GM21737 (cell line): Measurements from ENCODE around the gene MUC5AC.
"Not testable (repeated sequence)": the region's sequence is repeated elsewhere in the genome, so short reads cannot be mapped to it uniquely, and the experiment has no call there.

Experiments
- ATAC-seq: cut with Tn5 transposase; IDR thresholded peaks from one replicate; pipeline ENCODE4 v1.9.1; 2021; ENCODE audit warnings: mild to moderate bottlenecking, moderate library complexity; ENCODE audit not compliant: unreplicated experiment

Gene MUC5AC

GRCh38 chr11:1176224-1177019, 18.7 kb downstream of the MUC5AC start:
- ATAC-seq = no peak

GRCh38 chr11:1177020-1177770, 19.4 kb downstream of the MUC5AC start:
- ATAC-seq = no peak

- no peak for ATAC-seq
These were observed 20.0 kb downstream of the MUC5AC start for GRCh38 chr11:1177771-1178090.

- ATAC-seq = no peak
These were observed 20.6 kb downstream of the MUC5AC start for GRCh38 chr11:1178201-1178885.

GRCh38 chr11:1178906-1179305, 21.2 kb downstream of the MUC5AC start:
- ATAC-seq = no peak

GRCh38 chr11:1179641-1180040, 21.9 kb downstream of the MUC5AC start:
- ATAC-seq = no peak

- no peak for ATAC-seq
These were observed 22.4 kb downstream of the MUC5AC start for GRCh38 chr11:1180171-1180570.

GRCh38 chr11:1180947-1181391, 23.2 kb downstream of the MUC5AC start:
- ATAC-seq = no peak

- no peak for ATAC-seq
These were observed 23.7 kb downstream of the MUC5AC start for GRCh38 chr11:1181420-1181819.

GRCh38 chr11:1181853-1182535, 24.2 kb downstream of the MUC5AC start:
- ATAC-seq = no peak

- not testable (repeated sequence) for ATAC-seq
These were observed 26.4 kb downstream of the MUC5AC start for GRCh38 chr11:1184139-1184538.

- not testable (repeated sequence) for ATAC-seq
These were observed 30.8 kb downstream of the MUC5AC start for GRCh38 chr11:1188451-1189130.

GRCh38 chr11:1189816-1190215, 32.1 kb downstream of the MUC5AC start:
- not testable (repeated sequence) for ATAC-seq

- ATAC-seq = not testable (repeated sequence)
These were observed 34.2 kb downstream of the MUC5AC start for GRCh38 chr11:1191786-1192470.

GRCh38 chr11:1192741-1193325, 35.1 kb downstream of the MUC5AC start:
- ATAC-seq = no peak

GRCh38 chr11:1193326-1194230, 35.8 kb downstream of the MUC5AC start:
- ATAC-seq = no peak

GRCh38 chr11:1194231-1194976, 36.7 kb downstream of the MUC5AC start:
- ATAC-seq = no peak
